Hematopoietic multipotent progenitor cell treated with erythropoietin and hydrocortisone succinate and interleukin-3 and kit ligand, for 6 days (in vitro differentiated cells): ENCODE data around the gene SLC23A3.

Source experiments
- DNase-seq: peaks from one replicate; pipeline ENCODE4 v3.0.0-alpha.2; 2015

SLC23A3 gene

GRCh38 chr2:219175928-219176817, 6.3 kb upstream of the SLC23A3 start:
- peak; percentile 54 for DNase-seq

GRCh38 chr2:219175486-219175885, 5.7 kb upstream of the SLC23A3 start:
- no peak for DNase-seq

GRCh38 chr2:219174801-219175200, 5.0 kb upstream of the SLC23A3 start:
- no peak for DNase-seq

- no peak for DNase-seq
Measured at GRCh38 chr2:219174146-219174545, 4.3 kb upstream of the SLC23A3 start.

GRCh38 chr2:219173176-219173575, 3.3 kb upstream of the SLC23A3 start:
- DNase-seq = no peak

DNA sequence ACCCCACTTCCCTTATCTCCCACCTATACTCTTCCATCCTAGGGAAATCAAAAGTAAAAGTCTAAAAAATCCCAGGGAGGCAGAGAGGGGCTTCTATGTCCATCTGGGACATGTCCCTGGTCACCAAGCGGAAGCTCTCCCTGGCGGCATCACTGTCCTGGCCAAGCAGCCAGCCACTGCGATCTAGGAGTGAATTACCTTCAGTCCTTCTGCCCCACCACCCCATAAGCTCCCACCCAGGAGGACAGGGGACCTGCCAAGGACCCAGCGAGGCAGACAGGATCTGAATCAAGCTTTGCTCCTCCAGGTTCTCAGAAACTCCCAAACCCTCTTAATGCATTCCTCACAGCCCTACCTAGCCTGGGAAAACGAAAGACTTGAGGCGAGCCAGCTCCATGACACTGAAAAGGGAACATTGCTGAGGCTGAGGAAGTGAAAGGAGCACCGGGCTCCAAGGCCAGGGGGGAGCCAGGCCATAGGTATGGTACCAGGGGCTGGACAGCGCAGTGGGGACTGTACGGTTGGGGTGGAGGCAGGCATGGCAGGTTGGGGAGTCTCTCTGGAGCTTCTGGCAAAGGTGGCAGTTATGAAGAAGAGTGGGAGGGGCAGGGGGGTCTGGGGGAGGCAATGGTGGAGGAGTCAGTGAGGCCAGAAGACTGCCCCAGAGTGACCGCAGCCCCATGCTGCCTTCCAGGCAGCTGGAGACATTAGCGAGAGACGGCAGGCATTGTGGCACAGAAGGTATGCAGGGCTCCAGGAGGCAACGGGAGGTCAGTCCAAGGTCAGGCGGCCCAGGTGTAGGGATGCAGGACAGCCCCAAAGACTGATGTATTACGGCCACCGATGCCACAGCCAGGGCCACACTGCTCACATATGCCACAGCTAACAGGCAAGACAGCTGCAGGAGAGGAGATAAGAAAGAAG, 2.7 kb upstream of the SLC23A3 start:
- DNase-seq = peak; percentile 32

- peak; percentile 75 for DNase-seq
Measured at GRCh38 chr2:219171231-219171651, 1.4 kb upstream of the SLC23A3 start.

GRCh38 chr2:219168932-219169331, 897 bp downstream of the SLC23A3 start:
- DNase-seq = peak; percentile 1

DNA sequence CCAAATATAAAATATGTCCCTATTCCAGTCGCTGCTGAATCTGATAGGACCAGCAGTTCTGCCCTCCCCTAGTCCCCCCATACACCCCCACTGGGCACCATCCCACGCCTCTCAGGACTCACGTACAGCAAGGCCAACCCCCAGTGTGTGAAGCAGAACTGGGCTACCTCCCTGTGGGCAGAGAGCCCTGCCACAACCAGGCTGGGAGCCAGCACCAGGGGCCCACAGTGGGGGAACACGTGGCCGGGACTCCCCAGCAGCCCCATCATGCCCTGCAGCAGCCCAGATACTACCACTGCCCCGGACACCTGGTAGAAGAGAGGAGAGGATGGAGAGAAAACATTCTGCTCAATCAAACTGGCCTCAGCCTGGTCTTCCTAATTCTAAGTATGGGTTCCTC, 1.3 kb downstream of the SLC23A3 start:
- peak; percentile 50 for DNase-seq

DNA sequence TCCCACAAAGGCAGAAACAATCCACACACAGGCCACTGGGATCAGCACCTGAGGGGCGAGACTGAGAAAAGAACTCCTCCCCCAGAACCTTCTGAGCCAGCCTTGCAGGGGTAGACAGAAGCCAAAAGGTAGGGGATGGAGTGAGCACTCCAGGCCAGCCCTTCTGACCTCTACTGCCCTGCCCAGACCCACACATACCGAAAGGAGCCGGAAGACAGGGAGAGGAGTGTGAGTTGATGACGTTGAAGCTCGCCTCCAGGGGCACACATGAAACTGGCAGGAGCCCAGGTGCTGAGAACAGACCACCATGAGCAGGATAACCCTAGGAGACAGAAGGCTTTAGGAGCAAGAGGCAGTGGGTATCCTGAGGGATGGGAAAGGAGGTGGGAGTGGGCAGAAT, 1.8 kb downstream of the SLC23A3 start:
- DNase-seq = peak; percentile 2

GRCh38 chr2:219165058-219165911, 4.5 kb downstream of the SLC23A3 start:
- peak; percentile 32 for DNase-seq

DNA sequence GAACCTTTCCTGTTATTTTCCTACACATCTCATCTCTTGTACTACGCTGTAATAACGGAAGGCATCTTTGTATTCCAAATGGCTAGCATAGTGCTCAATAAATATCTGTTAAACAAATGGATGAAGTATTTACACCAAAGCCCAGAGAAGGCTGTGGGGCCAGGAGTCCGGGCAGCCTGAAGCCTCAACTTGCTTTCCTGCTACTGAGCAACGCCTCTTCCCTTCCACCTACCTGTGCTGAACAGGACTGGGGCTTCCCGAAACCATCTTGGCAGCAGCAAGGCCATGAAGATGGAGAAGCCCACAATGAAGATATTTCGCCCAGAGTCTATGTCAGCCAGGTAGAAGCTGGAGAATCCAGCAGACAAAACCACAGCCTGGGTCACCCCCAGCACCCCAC, 6.7 kb downstream of the SLC23A3 start:
- no peak for DNase-seq

DNA sequence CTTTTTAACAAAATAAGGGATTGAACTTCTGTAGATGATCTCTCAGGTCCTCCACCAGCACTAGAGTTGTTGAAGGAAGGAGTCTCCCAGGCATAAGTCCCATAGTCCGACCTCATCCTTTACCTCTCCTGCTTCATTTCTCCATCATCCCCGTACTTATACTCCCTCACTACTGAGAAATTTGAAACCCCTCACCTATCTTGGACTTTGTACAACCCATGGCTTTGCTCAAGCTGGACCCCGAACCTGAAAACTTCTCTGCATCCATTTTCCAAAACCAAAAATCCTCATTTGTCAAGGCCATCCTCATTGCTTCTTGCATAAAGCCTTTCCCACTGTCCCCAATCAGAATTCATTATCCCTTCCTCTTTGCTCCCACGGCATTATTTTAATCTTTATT, 8.7 kb downstream of the SLC23A3 start:
- no peak for DNase-seq

GRCh38 chr2:219160186-219161017, 9.4 kb downstream of the SLC23A3 start, which contains the start of gene NHEJ1:
Gene NHEJ1, minus strand, starts transcription at chr2:219160815. Its CDS starts 2,453 bp downstream, at chr2:219158362.
- peak; percentile 97 for DNase-seq

GRCh38 chr2:219159771-219160185, 10.1 kb downstream of the SLC23A3 start:
- DNase-seq = no peak

DNA sequence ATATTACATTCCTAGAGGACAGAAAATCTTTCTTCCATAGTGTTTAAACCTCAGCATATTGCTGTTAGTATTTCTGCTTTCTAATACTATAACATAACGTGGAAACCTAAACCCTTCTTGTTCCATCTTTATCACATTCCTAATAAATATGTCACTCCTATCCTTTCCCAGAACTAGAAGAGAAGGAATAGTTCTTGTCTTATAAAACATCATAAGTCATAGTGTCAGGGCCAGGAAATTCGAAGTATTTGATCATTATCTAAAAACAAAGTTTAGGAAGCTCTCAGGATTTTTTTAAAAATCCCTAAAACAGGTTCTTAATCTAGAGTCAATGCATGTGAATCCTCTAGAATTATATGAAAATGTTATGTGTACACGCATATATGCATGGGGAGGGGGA, 11.2 kb downstream of the SLC23A3 start:
- DNase-seq = no peak

DNA sequence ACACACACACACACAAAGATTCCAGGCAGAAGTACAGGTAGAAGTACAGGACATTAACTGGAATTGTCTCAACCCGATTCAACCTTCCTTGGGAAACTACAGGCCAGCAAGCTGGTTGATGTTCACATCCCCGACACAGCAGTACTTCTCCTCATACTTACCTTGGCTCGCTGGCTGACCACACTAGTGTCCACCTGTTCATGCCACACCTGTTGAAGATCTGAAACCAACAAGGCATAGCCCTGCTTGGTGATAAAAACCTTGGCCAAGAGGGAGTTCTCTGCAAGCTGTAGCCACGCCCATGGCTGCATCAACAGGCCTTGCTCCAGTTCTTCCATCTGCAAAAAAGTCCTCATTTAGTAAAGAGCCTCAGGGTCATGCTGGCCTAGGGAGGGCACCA, 11.8 kb downstream of the SLC23A3 start:
- DNase-seq = peak; percentile 24

GRCh38 chr2:219157396-219157795, 12.4 kb downstream of the SLC23A3 start:
- no peak for DNase-seq

DNA sequence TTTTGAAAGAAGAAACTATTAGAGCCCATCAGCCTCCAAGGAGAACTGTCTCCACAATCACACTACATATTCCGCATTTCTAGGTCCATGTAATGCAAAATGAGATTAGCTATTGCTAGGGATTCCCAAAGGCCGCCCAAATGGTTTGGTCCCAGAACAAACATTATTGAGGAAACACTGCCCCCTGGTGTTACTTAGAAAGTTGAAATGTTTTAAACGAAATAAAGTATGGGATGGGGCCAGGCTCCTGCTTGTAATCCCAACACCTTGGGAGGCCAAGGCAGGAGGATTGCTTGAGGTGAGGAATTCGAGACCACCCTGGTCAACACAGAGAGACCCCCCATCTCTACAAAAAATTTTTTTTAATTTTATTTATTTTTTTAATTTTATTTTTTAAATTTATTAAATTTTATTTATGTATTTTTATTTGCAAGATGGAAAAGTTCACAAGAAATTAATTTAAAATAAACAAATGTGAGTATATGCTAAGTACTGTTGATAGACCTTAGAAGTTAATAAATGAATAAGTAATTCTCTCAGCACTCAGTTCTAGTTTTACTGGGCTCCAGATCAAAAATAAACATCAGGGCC, 14.7 kb downstream of the SLC23A3 start:
- DNase-seq = peak; percentile 95

GRCh38 chr2:219149667-219150066, 20.2 kb downstream of the SLC23A3 start:
- DNase-seq = no peak

DNA sequence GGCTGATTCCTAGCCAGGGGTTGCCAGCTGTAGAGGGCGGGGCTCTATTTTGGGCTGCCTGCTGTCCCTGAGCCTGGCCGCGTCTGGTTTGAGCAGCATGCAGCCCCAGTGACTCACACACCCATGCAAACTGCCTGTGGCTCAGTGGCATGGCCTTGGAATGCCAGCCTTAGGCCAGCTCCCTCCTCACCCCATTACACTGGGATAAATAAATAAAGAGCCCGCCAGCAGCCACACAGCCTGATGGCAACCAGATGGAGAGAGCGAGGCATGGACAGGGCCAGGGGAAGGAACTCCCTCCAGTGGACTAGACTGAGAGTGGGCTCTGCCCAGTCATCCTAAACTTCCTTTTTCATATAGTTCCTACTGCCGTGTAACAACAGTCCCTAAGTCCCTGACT, 27.5 kb downstream of the SLC23A3 start:
- no peak for DNase-seq
